Adrenal gland (tissue), 12 donors: Measurements from ENCODE around the gene INSR. TPM values are rescaled to one million over a fixed set of nuclear protein-coding genes. Genes with fewer than 3 reads are reported as not detected.

ENCODE experiments used
- DNase-seq, 7 donors: peaks; one replicate each; pipeline ENCODE4 v3.0.0-alpha.2; 2019 to 2020
- H3K27ac ChIP-seq, 5 donors: fragments of 200-600 bp; sonication (generic) in 4 of 5; 1 replicate in 3 of 5; 2 replicates in 2 of 5; pipeline versions ENCODE4 v1.5.1 to v1.8.0; 2016 to 2020; ENCODE audit warnings: mild to moderate bottlenecking in 1 of 5
- H3K27me3 ChIP-seq: fragments of 200-600 bp; 2 replicates; pipeline ENCODE4 v1.8.0; 2021
- H3K36me3 ChIP-seq, 2 donors: fragments of 200-600 bp; replicated peaks in 1 of 2; 1 replicate in 1 of 2; 2 replicates in 1 of 2; pipeline versions ENCODE4 v1.5.1 to v1.8.0; 2018 to 2022
- H3K4me1 ChIP-seq, 2 donors: fragments of 200-600 bp; replicated peaks in 1 of 2; 1 replicate in 1 of 2; 2 replicates in 1 of 2; pipeline versions ENCODE4 v1.5.1 to v1.8.0; 2018 to 2021
- H3K4me3 ChIP-seq, 4 donors: fragments of 200-600 bp; sonication (generic) in 3 of 4; one replicate each; pipeline ENCODE4 v1.5.1; 2016 to 2018
- H3K9me3 ChIP-seq, 3 donors: fragments of 200-600 bp; sonication (generic) in 1 of 3; replicated peaks in 1 of 3; 1 replicate in 2 of 3; 2 replicates in 1 of 3; pipeline versions ENCODE4 v1.5.1 to v1.8.0; 2016 to 2021
- CTCF ChIP-seq, 6 experiments: fragments of 450-650 bp in 4 of 6; fragments of 200-600 bp in 2 of 6; sonication (generic) in 1 of 6; IDR thresholded peaks; 1 replicate in 5 of 6; 2 replicates in 1 of 6; pipeline versions ENCODE4 v1.5.1 to v1.8.0; 2016 to 2021; ENCODE audit warnings: antibody characterized with exemption in 6 of 6, mild to moderate bottlenecking in 2 of 6, moderate library complexity in 1 of 6
- POLR2A ChIP-seq, 2 donors: fragments of 450-650 bp; IDR thresholded peaks; one replicate each; pipeline ENCODE4 v1.6.1; 2017; ENCODE audit warnings: antibody characterized with exemption in 2 of 2, mild to moderate bottlenecking in 2 of 2, moderate library complexity in 1 of 2
- WGBS, 4 donors: extraction: QIAGEN DNeasy Blood & Tissue Kit in 2 of 4; methylation state at CpG; one replicate each; pipeline versions ENCODE4 v1.1.5 to v1.1.7; 2013 to 2017; 5-methylcytosine and 5-hydroxymethylcytosine counted together
- intact Hi-C, 2 donors: fragments of 100-400 bp; cut with DNase I; formaldehyde crosslinking; loops; one replicate each; pipeline versions ENCODE4 v1.14.1 to v1.15.0; 2022 to 2023
- polyA plus RNA-seq, 3 donors: library from polyadenylated mRNA; stranded (reverse); fragments of 200-250 nt in 2 of 3; fragments of 350-450 nt in 1 of 3; fragmentation: Illumina TruSeq in 1 of 3; extraction: RNeasy Lipid Tissue Mini Kit (QIAGEN cat#74804) in 1 of 3; gene quantifications; one replicate each; pipeline ENCODE4 v1.2.3, GENCODE V29; 2013 to 2014
- total RNA-seq, 9 donors: library from RNA; depleted of rRNA in 4 of 9; stranded (reverse); fragments of >200 nt in 4 of 9; fragments of 120-200 nt in 1 of 9; fragmentation: NEBNext Ultra II Directional in 1 of 9; extraction: Animal tissue kit (Norgen Biotek cat#: 25700) in 1 of 9; gene quantifications; one replicate each; pipeline versions ENCODE4 v1.1.0 to v1.2.4, GENCODE V29; 2013 to 2023
- donor health status: healthy with polysubstance abuse.
- donor health status: Bipolar disorder and iron deficiency.
- donor health status: DM: yes; HTN: yes; CAD: no.
- donor health status: DM: no; HTN: no; CAD: no.
- donor health status: DM: no; HTN: no; CAD: no.
- donor health status: DM: yes; HTN: yes; CAD: no.

The INSR gene
- total and polyA plus RNA-seq, 12 donors: 19.0 to 327 (median 99.9) TPM

- DNase-seq: no peak
- H3K27me3 ChIP-seq: no peaks in the 10 kb centered on the region
- no peak overlapping the region for H3K4me3 ChIP-seq
- H3K36me3 ChIP-seq: no peaks in the 10 kb centered on the region
- no peak for TF ChIP-seq POLR2A (IDR thresholded peaks at IDR 0.05)
- TF ChIP-seq CTCF (IDR thresholded peaks at IDR 0.05): no peak
- intact Hi-C loops: no loop called here
- H3K27ac ChIP-seq: no peak overlapping the region
- 82 to 83% (median 83%) methylated on average over 10 of the region's 10 CpGs for WGBS, 4 donors
- no peaks in the 10 kb centered on the region for H3K9me3 ChIP-seq
- H3K4me1 ChIP-seq: peaks cover 0 to 3% of the 10 kb centered on the region in 2 donors
Observed at GRCh38 chr19:7280940-7281666, 13.1 kb downstream of the INSR start.

GRCh38 chr19:7272856-7273578 is 21.2 kb downstream of the INSR start:
- H3K27me3 ChIP-seq: no peaks in the 10 kb centered on the region
- H3K4me3 ChIP-seq: no peak overlapping the region
- peaks cover 0 to 5% of the 10 kb centered on the region in 2 donors for H3K36me3 ChIP-seq
- 59 to 72% (median 67%) methylated on average over 5 of the region's 5 CpGs for WGBS, 4 donors
- no peak overlapping the region for H3K27ac ChIP-seq
- no peaks in the 10 kb centered on the region for H3K9me3 ChIP-seq
- H3K4me1 ChIP-seq: peaks cover 0 to 22% of the 10 kb centered on the region in 2 donors
- intact Hi-C loops: no loop called here
- TF ChIP-seq POLR2A (IDR thresholded peaks at IDR 0.05): no peak
- no peak for TF ChIP-seq CTCF (IDR thresholded peaks at IDR 0.05)
- DNase-seq: no peak

GRCh38 chr19:7268705-7269098 is 25.5 kb downstream of the INSR start:
- intact Hi-C loops: no loop called here
- peaks cover 16 to 51% of the 10 kb centered on the region in 2 donors for H3K4me1 ChIP-seq
- H3K9me3 ChIP-seq: no peaks in the 10 kb centered on the region
- H3K36me3 ChIP-seq: peaks cover 0 to 21% of the 10 kb centered on the region in 2 donors
- H3K27me3 ChIP-seq: no peaks in the 10 kb centered on the region
- no peak overlapping the region for H3K4me3 ChIP-seq
- H3K27ac ChIP-seq: peak overlapping the region in 2 of 5 donors; percentile 44 to 50
- TF ChIP-seq POLR2A (IDR thresholded peaks at IDR 0.05) (no peak), CTCF (IDR thresholded peaks at IDR 0.05) (no peak)
- no peak for DNase-seq
- 83 to 93% (median 91%) methylated on average over 5 of the region's 5 CpGs for WGBS, 4 donors

GRCh38 chr19:7267792-7268704 is 26.2 kb downstream of the INSR start:
- intact Hi-C loops: no loop called here
- H3K9me3 ChIP-seq: no peaks in the 10 kb centered on the region
- peaks cover 0 to 21% of the 10 kb centered on the region in 2 donors for H3K36me3 ChIP-seq
- TF ChIP-seq CTCF (IDR thresholded peaks at IDR 0.05) (no peak), POLR2A (IDR thresholded peaks at IDR 0.05) (no peak)
- no peaks in the 10 kb centered on the region for H3K27me3 ChIP-seq
- H3K27ac ChIP-seq: peak overlapping the region in 2 of 5 donors; percentile 44 to 50
- H3K4me1 ChIP-seq: peaks cover 16 to 57% of the 10 kb centered on the region in 2 donors
- DNase-seq: no peak
- WGBS, 4 donors: 74 to 86% (median 84%) methylated on average over 21 to 22 of the region's 22 CpGs
- no peak overlapping the region for H3K4me3 ChIP-seq
